ENCODE measurements around the gene CPXM1. TPM values are rescaled to one million over a fixed set of nuclear protein-coding genes. Genes with fewer than 3 reads are reported as not detected.
A peak's percentile ranks its signal among the peaks of the same experiment; 100 is the strongest.

The CPXM1 gene
- polyA plus RNA-seq (ENCODE audit: insufficient read length in 3 of 3): 100 to 1,000 TPM; 200 to 281 (median 252) TPM
- long read RNA-seq, donor 1, transcript CPXM1-201 (14 exons, 2,391 nt): major isoform, 63 of 96 reads
- long read RNA-seq, donor 1, partial matches to known transcripts: 28 of 96 reads
- long read RNA-seq, donor 1, other reads (novel, unspliced or antisense): 5 of 96 reads
- long read RNA-seq, donor 2, transcript CPXM1-201 (14 exons, 2,391 nt): major isoform, 73 of 160 reads
- long read RNA-seq, donor 2, partial matches to known transcripts: 68 of 160 reads
- long read RNA-seq, donor 2, other reads (novel, unspliced or antisense): 19 of 160 reads
- long read RNA-seq, donor 3, transcript CPXM1-201 (14 exons, 2,391 nt): major isoform, 59 of 125 reads
- long read RNA-seq, donor 3, partial matches to known transcripts: 57 of 125 reads
- long read RNA-seq, donor 3, other reads (novel, unspliced or antisense): 9 of 125 reads
- long read RNA-seq, donor 4, transcript CPXM1-201 (14 exons, 2,391 nt): major isoform, 68 of 177 reads
- long read RNA-seq, donor 4, partial matches to known transcripts: 103 of 177 reads
- long read RNA-seq, donor 4, other reads (novel, unspliced or antisense): 6 of 177 reads
- long read RNA-seq, donor 5, transcript CPXM1-201 (14 exons, 2,391 nt): major isoform, 41 of 92 reads
- long read RNA-seq, donor 5, partial matches to known transcripts: 46 of 92 reads
- long read RNA-seq, donor 5, other reads (novel, unspliced or antisense): 5 of 92 reads
- long read RNA-seq, donor 6, transcript CPXM1-201 (14 exons, 2,391 nt): major isoform, 55 of 72 reads
- long read RNA-seq, donor 6, partial matches to known transcripts: 17 of 72 reads
- long read RNA-seq, donor 6, other reads (novel, unspliced or antisense): 0 of 72 reads
- long read RNA-seq, donor 7, transcript CPXM1-201 (14 exons, 2,391 nt): major isoform, 63 of 180 reads
- long read RNA-seq, donor 7, partial matches to known transcripts: 117 of 180 reads
- long read RNA-seq, donor 7, other reads (novel, unspliced or antisense): 0 of 180 reads
- long read RNA-seq, donor 8, transcript CPXM1-201 (14 exons, 2,391 nt): major isoform, 29 of 97 reads
- long read RNA-seq, donor 8, partial matches to known transcripts: 68 of 97 reads
- long read RNA-seq, donor 8, other reads (novel, unspliced or antisense): 0 of 97 reads
- long read RNA-seq, donor 9, transcript CPXM1-201 (14 exons, 2,391 nt): major isoform, 83 of 189 reads
- long read RNA-seq, donor 9, partial matches to known transcripts: 99 of 189 reads
- long read RNA-seq, donor 9, other reads (novel, unspliced or antisense): 7 of 189 reads
- long read RNA-seq, donor 10, transcript CPXM1-201 (14 exons, 2,391 nt): major isoform, 51 of 122 reads
- long read RNA-seq, donor 10, partial matches to known transcripts: 71 of 122 reads
- long read RNA-seq, donor 10, other reads (novel, unspliced or antisense): 0 of 122 reads
- long read RNA-seq, donor 11, transcript CPXM1-201 (14 exons, 2,391 nt): major isoform, 46 of 119 reads
- long read RNA-seq, donor 11, partial matches to known transcripts: 73 of 119 reads
- long read RNA-seq, donor 11, other reads (novel, unspliced or antisense): 0 of 119 reads
- long read RNA-seq, donor 12, transcript CPXM1-201 (14 exons, 2,391 nt): major isoform, 73 of 152 reads
- long read RNA-seq, donor 12, partial matches to known transcripts: 64 of 152 reads
- long read RNA-seq, donor 12, other reads (novel, unspliced or antisense): 15 of 152 reads
- long read RNA-seq, donor 13, transcript CPXM1-201 (14 exons, 2,391 nt): major isoform, 32 of 70 reads
- long read RNA-seq, donor 13, partial matches to known transcripts: 38 of 70 reads
- long read RNA-seq, donor 13, other reads (novel, unspliced or antisense): 0 of 70 reads
- long read RNA-seq, donor 14, transcript CPXM1-201 (14 exons, 2,391 nt): major isoform, 81 of 278 reads
- long read RNA-seq, donor 14, partial matches to known transcripts: 188 of 278 reads
- long read RNA-seq, donor 14, other reads (novel, unspliced or antisense): 9 of 278 reads
- long read RNA-seq, donor 15, transcript CPXM1-201 (14 exons, 2,391 nt): major isoform, 79 of 127 reads
- long read RNA-seq, donor 15, partial matches to known transcripts: 36 of 127 reads
- long read RNA-seq, donor 15, other reads (novel, unspliced or antisense): 12 of 127 reads
- long read RNA-seq, donor 16, transcript CPXM1-201 (14 exons, 2,391 nt): major isoform, 69 of 192 reads
- long read RNA-seq, donor 16, partial matches to known transcripts: 117 of 192 reads
- long read RNA-seq, donor 16, other reads (novel, unspliced or antisense): 6 of 192 reads

DNA sequence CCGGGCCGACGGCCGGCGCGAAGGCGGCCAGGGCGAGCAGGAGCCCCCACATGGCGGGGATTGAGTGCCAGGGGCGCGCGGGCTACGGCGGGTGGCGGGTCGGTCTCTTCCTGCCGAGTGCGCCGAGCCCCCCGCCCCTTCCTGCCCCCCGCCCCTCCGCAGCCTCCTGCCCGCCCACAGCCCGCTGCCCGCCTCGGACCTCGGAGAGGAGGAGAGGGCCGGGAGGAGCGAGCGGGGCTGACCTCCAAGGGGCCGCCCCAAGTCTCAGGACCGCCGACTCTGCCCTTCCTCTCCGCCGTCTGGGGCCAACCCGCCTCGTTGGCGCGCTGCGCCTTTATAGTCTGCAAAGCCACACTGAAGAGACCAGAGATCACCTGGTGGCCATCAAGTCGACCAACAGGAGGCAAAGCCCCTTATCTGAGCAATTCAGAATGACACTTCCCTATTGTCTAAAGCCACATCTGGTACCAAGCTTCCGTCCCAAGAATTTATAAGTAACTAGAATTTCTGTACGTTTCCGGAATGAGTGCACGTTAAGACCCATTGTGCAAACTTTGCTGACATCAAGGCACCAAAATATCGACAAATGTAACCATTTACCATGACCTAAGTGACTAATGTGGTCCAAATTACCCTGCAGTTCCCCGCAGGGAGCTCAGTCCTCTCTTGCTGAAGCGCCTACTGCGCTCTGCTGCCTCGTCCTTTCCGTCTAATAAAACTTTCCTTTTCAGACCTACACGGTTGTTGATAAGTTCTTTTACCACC lies at the start of gene CPXM1:
TSS of gene CPXM1 (minus strand) at position 107 of the 765 bp plus-strand sequence. CDS start at position 52, 55 bp downstream.
- peak; percentile 65 for DNase-seq

- no peak for DNase-seq
These were observed 49.1 kb upstream of the CPXM1 start for GRCh38 chr20:2849529-2849928.

- DNase-seq: no peak
These were observed 47.4 kb upstream of the CPXM1 start for GRCh38 chr20:2847802-2848201.

DNA sequence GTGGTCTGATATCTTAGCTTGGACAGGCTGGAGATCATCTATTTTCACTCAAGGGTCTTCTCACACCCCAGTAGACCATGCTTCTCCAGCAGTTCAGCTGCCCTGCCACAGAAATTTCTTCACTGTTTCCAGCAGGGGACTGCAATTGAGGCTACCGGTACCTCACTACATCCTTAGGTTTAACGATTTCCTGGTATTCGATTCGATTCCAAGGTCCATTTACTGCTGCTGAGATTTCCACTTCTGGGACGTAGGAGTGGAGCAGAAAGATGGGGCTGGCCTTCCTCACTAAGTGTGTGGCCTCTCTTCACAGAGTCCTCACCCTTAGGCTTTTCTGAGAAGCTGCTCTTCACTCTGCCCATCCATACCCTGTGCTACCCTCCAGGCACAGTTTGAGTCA lies 46.3 kb upstream of the CPXM1 start:
- DNase-seq: no peak

DNA sequence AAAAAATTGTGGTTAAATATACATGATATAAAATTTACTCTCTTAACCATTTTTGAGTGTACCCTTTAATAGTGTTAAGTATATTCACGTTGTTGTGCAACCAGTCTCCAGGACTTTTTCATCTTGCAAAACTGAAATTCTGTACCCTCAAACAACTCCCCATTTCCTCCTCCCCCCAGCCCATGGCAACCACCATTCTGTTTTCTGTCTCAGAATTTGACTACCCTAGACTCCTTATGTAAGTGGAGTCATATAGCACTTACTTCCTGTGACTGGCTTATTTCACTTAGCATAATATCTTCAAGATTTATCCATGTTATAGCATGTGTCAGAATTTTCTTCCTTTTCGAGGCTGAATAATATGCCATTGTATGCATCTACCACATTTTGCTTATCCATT lies 45.2 kb upstream of the CPXM1 start:
- no peak for DNase-seq

- no peak for DNase-seq
These were observed 40.6 kb upstream of the CPXM1 start for GRCh38 chr20:2840967-2841531.

DNA sequence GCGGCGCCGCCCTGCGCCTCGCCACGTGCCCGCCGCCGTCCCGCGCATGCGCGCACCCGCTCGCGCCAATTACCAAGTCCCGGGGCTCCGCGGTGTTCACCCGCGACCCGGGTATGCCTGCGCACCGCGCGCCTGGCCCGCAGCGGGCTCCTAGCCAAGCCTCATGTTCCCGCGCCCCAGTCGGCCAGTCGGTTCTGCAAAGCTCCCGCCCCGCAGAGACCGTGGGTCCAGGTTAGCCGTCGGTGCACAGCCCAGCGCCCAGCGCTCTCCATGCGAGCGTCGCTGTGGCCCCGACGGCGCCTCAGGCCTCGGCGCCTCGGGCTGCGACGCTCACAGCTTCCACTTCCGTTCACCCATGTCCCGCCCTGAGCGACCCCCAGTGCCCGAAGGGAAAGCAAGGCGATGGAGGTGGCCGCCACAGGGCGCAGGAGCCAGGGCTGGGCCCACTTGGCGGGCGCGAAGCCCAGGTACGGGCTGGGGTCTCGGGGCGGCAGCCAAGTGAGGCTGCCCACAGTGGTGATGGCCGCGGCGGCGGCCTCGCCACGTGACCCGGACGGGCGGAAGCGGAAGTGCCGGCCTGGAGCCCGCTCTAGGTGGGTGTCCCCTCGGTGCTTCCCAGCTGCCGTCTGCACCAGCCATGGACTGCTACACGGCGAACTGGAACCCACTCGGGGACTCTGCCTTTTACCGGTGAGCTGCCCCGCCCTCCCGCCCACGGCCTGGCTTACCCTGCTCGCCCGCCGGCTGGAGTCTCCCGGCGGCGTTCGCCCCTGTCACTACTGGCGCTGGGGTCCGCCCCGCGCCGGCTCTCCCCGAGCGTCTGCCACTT lies 39.9 kb upstream of the CPXM1 start, which contains the start of the genes PCED1A and VPS16:
TSS of gene PCED1A (minus strand) at position 518 of the 829 bp plus-strand sequence. CDS start 743 bp downstream, outside the sequence.
TSS of gene VPS16 (plus strand) at position 608 of the 829 bp plus-strand sequence. CDS start at position 638, 30 bp downstream.
- peak; percentile 88 for DNase-seq

DNA sequence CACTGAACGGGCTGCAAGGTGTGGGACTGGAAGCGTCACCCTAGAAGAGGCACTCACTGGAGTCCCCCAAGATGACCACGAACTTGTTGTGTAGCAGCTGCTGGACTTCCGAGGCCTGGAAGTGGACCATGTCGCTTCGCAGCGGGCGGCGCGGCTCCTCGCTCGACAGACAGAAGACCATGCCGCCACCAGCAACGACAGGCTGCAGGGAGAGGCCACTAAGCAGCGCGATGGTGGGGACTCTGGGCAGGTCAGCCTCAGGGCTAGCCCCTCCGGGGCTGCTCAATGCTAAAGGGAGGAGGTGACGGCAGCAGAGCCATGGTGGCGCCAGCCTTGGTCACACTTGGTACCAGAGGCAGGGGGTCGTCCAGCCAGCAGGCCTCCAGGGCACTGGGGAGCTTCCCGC lies 39.3 kb upstream of the CPXM1 start:
- DNase-seq: no peak

DNA sequence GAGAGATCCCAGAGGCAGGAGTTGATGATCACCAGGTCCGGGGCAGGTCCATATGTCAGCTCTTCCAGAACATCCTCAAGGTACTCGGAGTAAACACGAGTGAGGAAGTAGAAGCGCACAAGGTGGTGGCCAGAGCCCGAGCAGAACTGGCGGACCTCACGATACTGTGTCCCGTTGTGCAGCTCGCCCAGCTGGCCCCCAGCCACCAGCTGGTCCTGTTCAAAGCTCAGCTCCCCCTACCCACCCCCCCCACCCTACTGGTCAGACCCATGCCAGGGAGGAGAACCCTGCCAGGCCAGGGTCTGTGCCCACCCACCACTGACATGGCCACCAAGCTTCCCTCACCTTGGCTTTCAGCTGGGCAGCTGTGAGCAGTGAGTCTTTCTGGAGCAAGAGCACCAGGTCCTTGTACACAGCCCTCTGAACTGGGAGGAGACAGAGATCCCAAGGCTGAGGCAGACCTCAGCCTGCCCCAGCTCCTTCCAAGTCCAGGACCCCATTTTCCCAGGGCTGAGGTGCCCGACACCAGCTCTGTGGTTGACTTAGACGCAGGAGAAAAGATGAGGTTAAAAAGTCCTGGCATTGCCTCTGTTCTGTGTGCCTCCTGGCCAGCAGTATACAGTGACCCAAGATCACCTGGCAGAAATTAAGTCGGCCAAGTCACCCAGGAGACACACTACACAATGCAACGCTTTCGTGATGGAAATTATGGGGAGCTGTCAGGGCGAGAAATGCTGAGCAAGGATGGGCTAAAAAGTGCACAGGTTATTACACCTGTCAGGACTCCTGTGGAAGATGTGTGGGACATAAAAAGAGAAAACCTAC lies 38.6 kb upstream of the CPXM1 start:
- DNase-seq: no peak

DNA sequence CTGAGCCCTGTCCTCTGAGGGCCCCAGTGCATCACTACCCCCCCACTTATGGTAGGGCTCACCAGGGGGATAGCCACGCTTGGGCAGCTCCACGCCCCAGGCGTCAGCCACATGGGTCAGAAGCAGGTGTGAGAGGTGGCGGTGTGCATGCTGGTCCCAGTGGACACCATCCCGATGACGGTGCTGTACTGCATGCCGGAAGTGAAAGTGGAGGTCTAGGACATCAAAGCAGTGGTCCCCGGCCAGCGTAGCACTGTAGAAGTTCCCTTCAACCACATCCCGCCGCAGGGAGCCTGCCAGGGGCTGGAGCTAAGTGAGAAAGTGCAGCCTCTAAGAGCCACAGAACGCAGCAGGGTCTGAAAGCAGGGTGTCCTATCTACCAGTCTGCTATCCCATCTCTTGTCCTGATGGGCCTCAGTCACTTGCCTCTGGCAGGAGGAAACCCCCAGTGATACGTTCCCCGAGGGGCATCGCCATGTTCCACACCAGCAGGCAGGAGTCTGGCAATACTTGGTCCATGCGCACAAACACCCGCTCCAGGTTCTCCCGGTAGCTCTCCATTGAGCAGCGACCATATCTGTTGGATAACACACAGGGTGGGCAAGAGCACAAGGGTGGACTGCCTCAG lies 37.9 kb upstream of the CPXM1 start:
- no peak for DNase-seq

GRCh38 chr20:2837221-2837960 lies 37.0 kb upstream of the CPXM1 start:
- DNase-seq: no peak

- DNase-seq: no peak
These were observed 35.6 kb upstream of the CPXM1 start for GRCh38 chr20:2836035-2836434.

GRCh38 chr20:2835331-2835796 lies 34.9 kb upstream of the CPXM1 start:
- DNase-seq: no peak

GRCh38 chr20:2834401-2835110 lies 34.1 kb upstream of the CPXM1 start:
- DNase-seq: no peak
